RPMI8226 (cell line): Measurements from ENCODE around the gene LRRC23.
"Not testable (repeated sequence)": the region's sequence is repeated elsewhere in the genome, so short reads cannot be mapped to it uniquely, and the experiment has no call there.

ENCODE experiments used
- DNase-seq: peaks from one replicate; pipeline ENCODE4 v3.0.0-alpha.2; 2015

Gene LRRC23

GRCh38 chr12:6908141-6908540 lies 3.5 kb downstream of the LRRC23 start:
- DNase-seq: not testable (repeated sequence)

DNA sequence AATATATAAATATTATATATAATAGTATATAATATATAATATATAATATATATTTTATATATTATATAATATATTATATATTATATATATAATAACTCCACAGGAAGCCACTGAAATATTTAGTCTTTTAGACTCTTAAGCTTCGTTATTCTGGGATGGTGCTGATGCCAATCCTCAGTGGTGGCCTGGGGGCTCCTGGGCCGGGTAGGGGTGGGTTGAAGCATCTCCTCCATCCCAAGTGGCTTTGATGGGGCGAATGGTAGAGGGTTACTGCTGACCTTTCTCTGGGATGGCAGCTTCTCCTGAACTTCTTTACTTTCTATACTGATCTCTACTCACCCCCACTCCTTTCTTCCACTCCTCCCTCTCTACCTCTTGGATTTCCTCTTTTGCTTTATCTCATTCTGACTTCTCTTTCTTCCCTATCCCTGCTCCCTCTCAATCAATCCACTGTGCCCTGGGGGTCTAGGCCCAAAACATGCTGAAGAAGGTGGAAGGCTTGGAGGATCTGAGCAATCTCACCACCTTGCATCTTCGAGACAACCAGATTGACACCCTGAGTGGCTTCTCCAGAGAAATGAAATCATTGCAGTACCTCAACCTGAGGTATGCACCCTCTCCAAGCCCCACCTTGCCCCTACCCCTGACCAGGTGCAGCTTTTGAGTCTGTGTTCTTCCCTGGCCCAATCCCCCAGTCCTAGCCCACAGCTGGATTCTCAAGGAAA lies 5.0 kb downstream of the LRRC23 start:
- no peak for DNase-seq

DNA sequence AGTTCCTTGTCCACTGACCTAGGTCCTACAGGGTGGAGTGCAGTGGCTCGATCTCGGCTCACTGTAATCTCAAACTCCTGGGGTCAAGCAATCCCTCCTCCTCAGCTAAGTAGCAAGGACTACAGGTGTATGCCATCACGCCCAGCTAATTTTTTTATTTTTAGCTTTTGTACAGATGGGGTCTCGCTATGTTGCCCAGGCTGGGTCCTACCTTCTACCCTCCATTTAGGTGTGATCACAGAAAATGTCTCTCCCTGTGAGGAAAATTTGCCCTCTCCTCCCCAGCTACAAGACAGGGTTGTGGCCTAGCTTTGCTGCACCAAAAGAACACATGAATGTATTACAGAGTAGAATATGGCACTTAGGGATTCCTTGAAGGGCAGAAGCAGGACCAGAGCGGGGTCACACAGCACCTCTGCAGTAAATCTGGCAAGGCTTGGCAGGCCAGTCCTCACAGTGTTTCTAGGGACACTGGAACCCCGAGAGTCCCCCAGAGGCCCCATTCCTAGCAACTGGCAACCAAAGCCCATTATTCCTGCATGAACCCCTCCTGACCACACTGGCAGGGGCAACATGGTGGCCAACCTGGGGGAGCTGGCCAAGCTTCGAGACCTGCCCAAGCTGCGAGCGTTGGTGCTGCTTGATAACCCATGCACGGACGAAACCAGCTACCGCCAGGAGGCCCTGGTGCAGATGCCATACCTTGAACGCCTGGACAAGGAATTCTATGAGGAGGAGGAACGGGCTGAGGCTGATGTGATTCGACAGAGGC lies 7.7 kb downstream of the LRRC23 start:
- DNase-seq: no peak

DNA sequence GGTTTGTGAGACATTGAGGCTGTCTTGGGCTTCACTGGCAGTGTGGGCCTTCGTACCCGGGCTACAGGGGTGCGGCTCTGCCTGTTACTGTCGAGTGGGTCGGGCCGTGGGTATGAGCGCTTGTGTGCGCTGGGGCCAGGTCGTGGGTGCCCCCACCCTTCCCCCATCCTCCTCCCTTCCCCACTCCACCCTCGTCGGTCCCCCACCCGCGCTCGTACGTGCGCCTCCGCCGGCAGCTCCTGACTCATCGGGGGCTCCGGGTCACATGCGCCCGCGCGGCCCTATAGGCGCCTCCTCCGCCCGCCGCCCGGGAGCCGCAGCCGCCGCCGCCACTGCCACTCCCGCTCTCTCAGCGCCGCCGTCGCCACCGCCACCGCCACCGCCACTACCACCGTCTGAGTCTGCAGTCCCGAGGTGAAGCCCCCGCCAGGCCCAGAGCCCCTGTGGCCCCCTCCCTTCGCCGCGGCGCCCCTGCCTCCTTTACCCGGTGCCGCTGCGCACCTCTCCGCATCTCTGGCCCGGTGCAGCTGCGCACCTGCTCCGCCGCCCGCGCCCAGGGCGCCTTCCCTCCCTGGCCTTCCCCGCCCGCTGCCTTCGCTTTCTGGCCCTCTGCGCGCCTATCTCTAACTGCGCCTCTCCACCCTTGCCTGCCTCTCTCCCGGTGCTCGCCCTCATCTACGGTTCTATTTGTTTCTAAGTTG lies 9.8 kb downstream of the LRRC23 start, which contains the start of gene ENO2:
TSS of gene ENO2 (plus strand) at position 335 of the 701 bp plus-strand sequence. CDS start 1,253 bp downstream, outside the sequence.
- peak; percentile 73 for DNase-seq

- no peak for DNase-seq
These were observed 10.5 kb downstream of the LRRC23 start for GRCh38 chr12:6914947-6915788.

- no peak for DNase-seq
These were observed 11.2 kb downstream of the LRRC23 start for GRCh38 chr12:6915789-6916285.

DNA sequence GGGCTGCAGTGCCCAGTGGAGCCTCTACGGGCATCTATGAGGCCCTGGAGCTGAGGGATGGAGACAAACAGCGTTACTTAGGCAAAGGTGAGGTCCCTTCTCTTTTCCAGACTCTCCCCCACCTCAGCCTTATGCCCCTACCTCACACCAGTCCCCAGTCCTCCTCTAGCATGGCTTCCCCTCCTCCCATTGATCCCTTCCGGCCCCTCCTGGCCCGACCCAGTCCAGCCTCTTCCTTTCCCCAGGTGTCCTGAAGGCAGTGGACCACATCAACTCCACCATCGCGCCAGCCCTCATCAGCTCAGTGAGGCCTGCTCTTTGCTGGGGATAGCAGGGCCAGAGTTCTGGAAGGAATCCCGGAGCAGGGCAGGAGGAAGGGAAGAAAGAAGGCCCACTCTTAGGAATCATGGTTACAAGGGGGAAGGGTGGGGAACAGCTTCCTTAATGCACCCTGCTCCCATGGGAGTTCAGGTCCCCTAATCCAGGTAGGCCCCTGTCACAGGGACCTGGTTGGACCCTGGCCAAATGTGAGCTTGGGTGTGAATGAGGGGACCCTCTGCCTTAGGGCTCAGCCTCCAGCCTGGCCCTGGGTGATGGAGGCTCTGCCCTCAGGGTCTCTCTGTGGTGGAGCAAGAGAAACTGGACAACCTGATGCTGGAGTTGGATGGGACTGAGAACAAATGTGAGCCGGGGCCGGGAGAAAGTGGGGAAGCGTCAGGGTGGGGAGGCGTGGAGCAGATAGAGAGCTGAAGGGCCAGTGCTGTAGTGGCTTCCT lies 12.0 kb downstream of the LRRC23 start:
- DNase-seq: no peak

DNA sequence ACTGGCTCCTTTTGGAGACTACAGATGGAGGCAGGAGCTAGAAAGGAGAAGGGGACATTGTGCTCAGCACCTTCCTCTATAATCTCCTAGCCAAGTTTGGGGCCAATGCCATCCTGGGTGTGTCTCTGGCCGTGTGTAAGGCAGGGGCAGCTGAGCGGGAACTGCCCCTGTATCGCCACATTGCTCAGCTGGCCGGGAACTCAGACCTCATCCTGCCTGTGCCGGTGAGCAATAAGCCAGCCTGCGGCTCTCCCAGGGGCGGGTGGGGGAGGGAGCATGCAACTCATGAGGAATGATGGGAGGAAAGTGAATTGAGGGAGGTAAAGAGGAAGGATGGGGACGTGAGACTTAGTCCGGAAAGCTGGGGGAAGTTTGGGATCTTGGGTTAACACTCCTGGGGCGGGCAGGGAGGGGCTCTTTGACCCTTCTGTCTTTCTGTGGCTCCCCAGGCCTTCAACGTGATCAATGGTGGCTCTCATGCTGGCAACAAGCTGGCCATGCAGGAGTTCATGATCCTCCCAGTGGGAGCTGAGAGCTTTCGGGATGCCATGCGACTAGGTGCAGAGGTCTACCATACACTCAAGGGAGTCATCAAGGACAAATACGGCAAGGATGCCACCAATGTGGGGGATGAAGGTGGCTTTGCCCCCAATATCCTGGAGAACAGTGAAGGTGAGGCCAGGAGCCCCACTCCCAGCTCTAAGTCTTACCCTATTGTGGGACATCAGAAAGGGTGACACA lies 13.0 kb downstream of the LRRC23 start:
- DNase-seq: no peak

DNA sequence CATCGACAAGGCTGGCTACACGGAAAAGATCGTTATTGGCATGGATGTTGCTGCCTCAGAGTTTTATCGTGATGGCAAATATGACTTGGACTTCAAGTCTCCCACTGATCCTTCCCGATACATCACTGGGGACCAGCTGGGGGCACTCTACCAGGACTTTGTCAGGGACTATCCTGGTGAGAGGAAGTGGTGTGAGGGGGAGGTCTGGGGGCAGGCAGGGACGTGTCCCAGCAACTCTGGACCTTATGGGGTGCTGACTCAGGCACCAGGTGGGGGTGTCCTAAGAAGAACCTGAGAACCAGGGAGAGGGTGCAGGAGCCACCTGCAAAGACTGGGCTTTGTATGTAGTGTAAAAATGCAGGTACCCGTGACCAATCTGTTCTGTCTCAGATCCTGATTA lies 15.0 kb downstream of the LRRC23 start:
- DNase-seq: no peak

DNA sequence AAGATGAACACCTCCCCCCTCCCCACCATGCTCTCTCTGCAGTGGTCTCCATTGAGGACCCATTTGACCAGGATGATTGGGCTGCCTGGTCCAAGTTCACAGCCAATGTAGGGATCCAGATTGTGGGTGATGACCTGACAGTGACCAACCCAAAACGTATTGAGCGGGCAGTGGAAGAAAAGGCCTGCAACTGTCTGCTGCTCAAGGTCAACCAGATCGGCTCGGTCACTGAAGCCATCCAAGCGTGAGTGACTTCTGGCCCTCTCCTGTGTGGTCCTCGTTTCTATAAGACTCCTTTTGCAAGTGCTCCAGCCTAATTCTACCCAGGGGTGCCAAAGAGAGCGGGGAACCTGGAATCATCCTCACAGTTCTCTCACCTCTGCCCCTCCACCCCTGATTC lies 16.9 kb downstream of the LRRC23 start:
- no peak for DNase-seq

- peak; percentile 75 for DNase-seq
These were observed 17.6 kb downstream of the LRRC23 start for GRCh38 chr12:6921996-6922946.

DNA sequence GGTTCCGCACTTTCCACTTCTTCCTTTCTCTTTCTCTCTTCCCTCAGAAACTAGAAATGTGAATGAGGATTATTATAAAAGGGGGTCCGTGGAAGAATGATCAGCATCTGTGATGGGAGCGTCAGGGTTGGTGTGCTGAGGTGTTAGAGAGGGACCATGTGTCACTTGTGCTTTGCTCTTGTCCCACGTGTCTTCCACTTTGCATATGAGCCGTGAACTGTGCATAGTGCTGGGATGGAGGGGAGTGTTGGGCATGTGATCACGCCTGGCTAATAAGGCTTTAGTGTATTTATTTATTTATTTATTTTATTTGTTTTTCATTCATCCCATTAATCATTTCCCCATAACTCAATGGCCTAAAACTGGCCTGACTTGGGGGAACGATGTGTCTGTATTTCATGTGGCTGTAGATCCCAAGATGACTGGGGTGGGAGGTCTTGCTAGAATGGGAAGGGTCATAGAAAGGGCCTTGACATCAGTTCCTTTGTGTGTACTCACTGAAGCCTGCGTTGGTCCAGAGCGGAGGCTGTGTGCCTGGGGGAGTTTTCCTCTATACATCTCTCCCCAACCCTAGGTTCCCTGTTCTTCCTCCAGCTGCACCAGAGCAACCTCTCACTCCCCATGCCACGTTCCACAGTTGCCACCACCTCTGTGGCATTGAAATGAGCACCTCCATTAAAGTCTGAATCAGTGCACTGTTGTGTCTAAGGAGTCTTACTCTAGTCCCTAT lies 18.5 kb downstream of the LRRC23 start:
- no peak for DNase-seq

GRCh38 chr12:6923851-6924250 lies 19.2 kb downstream of the LRRC23 start:
- no peak for DNase-seq

- DNase-seq: no peak
These were observed 20.6 kb downstream of the LRRC23 start for GRCh38 chr12:6925239-6925539.

DNA sequence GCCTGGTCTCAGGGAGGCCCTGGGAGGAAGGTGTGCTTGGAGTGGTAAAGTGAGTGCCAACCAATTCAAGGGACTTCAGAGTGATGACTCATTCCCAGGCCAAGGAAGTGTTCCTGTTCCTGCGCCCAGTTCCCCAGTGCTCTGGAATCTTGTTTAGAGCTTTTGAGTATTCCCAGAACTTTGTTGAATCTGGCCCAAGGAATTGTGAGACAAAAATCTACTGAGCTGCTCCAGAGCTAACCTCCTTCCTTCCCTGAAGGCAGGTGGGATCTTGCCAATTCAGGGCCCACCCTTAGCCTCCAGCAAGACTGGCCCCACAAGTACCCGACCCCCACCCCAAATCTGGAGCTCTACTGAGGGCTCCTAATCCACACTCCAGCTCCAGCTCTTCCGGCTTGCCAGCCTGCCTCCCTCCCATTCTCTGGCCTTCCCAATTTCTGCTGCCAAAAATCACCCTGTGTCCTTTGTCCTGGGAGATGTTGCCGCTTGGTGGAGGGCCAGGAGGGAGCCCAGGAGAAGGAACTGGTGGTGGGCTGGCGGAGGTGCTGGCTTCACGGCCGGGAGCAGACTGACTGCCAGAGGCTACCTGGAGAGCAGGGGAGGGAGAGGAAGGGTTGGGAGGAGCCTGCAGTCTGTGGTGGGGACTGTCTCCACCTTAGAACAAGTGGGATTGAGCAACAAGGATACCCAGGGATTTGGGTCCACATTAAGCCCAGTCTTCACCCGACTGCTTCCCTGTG lies 21.1 kb downstream of the LRRC23 start:
- no peak for DNase-seq

- peak; percentile 59 for DNase-seq
These were observed 22.9 kb downstream of the LRRC23 start, which contains the start of gene ATN1 for GRCh38 chr12:6927379-6928021. Gene ATN1, plus strand, starts transcription at chr12:6927959. Its CDS starts 6,043 bp downstream, at chr12:6934002.

DNA sequence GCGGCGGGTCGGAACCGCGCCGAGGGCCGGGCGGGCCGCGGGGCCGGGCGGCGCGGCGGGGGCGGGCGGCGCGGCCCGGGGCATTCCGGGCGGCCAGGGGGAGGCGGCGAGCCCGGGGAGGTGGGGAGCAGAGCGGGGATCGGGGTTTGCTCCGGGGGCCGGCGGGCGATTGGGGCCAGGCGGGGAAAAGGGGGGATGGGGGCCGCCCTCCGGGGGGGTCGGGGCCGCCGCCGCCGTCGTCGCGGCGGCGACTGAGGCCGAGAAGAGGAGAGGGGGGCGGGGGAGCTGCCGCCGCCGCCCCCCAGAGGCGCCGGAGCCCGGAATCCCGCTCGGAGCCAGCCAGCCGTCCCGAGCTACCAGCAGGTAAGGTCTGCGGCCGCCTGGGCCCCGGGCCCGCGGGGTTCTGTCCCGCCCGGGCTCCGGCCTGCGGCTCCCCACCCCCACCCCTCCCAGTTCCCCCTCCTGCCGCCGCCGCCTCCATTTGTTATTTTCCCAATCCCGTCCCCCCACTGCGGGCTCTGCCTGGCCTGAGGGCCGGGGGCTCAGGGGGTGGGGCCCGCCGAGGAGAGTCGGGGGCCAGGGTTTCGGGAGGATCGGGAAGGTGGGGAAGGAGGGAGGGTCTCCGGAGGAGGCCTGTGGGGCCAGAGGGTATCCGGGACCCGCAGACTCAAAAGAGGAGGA lies 23.5 kb downstream of the LRRC23 start:
- no peak for DNase-seq
